Iris pigment epithelial cell (primary cell): Measurements from ENCODE around the gene GAGE12G.
"Not testable (repeated sequence)": the region's sequence is repeated elsewhere in the genome, so short reads cannot be mapped to it uniquely, and the experiment has no call there.

Source experiments
- DNase-seq: peaks from one replicate; pipeline ENCODE4 v3.0.0-alpha.2; 2011; ENCODE audit warnings: low read depth

The GAGE12G gene

DNA sequence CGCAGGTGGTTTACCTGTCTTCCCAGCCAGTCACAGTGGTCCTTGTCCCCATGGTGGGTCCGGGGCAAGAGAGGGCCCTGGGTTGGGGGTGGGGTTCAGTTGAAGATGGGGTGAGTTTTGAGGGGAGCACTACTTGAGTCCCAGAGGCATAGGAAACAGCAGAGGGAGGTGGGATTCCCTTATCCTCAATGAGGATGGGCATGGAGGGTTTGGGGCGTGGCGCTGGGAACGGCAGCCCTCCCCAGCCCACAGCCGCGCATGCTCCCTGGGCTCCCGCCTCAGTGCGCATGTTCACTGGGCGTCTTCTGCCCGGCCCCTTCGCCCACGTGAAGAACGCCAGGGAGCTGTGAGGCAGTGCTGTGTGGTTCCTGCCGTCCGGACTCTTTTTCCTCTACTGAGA, at the start of gene GAGE12G:
TSS of gene GAGE12G (plus strand) at position 301 of the 400 bp plus-strand sequence. CDS start 1,155 bp downstream, outside the sequence.
- not testable (repeated sequence) for DNase-seq

GRCh38 chrX:49531877-49532276, 38.3 kb upstream of the GAGE12G start, which contains the start of gene GAGE12C:
Gene GAGE12C (plus strand): TSS chrX:49532177. CDS start chrX:49533332, 1,155 bp downstream.
- DNase-seq: not testable (repeated sequence)

DNA sequence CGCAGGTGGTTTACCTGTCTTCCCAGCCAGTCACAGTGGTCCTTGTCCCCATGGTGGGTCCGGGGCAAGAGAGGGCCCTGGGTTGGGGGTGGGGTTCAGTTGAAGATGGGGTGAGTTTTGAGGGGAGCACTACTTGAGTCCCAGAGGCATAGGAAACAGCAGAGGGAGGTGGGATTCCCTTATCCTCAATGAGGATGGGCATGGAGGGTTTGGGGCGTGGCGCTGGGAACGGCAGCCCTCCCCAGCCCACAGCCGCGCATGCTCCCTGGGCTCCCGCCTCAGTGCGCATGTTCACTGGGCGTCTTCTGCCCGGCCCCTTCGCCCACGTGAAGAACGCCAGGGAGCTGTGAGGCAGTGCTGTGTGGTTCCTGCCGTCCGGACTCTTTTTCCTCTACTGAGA, 28.8 kb upstream of the GAGE12G start, which contains the start of gene GAGE12D:
TSS of gene GAGE12D (plus strand) at position 301 of the 400 bp plus-strand sequence. CDS start 1,155 bp downstream, outside the sequence.
- not testable (repeated sequence) for DNase-seq

DNA sequence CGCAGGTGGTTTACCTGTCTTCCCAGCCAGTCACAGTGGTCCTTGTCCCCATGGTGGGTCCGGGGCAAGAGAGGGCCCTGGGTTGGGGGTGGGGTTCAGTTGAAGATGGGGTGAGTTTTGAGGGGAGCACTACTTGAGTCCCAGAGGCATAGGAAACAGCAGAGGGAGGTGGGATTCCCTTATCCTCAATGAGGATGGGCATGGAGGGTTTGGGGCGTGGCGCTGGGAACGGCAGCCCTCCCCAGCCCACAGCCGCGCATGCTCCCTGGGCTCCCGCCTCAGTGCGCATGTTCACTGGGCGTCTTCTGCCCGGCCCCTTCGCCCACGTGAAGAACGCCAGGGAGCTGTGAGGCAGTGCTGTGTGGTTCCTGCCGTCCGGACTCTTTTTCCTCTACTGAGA, 19.2 kb upstream of the GAGE12G start, which contains the start of gene GAGE12E:
TSS of gene GAGE12E (plus strand) at position 301 of the 400 bp plus-strand sequence. CDS start 1,155 bp downstream, outside the sequence.
- DNase-seq: not testable (repeated sequence)

- not testable (repeated sequence) for DNase-seq
Measured at GRCh38 chrX:49560542-49560941, 9.7 kb upstream of the GAGE12G start, which contains the start of gene GAGE12F. Gene GAGE12F (plus strand): TSS chrX:49560842. CDS start chrX:49561997, 1,155 bp downstream.

DNA sequence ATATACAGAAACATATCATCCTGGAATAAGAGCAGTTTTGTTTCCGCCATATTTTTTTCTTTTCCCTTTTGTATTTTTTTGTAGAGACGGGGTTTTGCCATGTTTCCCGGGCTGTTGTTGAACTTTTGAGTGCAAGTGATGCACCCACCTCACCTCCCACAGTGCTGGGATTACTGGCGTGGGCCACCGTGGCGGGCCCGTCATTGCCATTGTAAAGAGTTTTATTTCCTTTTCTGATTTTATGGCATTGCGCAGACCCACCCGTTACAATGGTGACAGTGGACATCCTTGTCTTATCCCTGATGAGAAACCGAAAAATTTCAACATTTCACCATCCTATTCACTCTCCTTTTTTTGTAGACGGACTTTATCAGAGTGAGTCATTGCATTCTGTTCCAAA, 1.5 kb upstream of the GAGE12G start:
- not testable (repeated sequence) for DNase-seq

DNA sequence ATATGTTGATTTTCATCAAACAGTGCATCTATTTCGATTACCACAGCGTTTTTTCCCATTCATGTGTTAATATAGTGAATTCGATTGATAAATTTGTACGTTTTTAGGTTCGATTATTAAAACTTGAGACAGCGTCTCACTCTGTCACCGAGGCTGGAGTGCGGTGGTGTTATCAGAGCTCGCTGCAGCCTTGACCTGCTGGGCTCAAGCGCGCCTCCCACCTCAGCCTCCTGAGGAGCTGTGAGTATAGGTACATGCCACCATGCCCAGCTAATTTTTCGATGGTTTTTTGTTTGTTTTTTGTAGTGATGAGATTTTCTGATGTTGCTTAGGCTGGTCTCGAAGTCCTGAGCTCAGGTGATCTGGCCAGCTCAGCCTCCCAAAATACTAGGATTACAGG, 1.0 kb upstream of the GAGE12G start:
- not testable (repeated sequence) for DNase-seq

GRCh38 chrX:49579649-49580048, 9.4 kb downstream of the GAGE12G start, which contains the start of gene GAGE12H:
Gene GAGE12H (plus strand): TSS chrX:49579949. CDS start chrX:49581104, 1,155 bp downstream.
- not testable (repeated sequence) for DNase-seq

DNA sequence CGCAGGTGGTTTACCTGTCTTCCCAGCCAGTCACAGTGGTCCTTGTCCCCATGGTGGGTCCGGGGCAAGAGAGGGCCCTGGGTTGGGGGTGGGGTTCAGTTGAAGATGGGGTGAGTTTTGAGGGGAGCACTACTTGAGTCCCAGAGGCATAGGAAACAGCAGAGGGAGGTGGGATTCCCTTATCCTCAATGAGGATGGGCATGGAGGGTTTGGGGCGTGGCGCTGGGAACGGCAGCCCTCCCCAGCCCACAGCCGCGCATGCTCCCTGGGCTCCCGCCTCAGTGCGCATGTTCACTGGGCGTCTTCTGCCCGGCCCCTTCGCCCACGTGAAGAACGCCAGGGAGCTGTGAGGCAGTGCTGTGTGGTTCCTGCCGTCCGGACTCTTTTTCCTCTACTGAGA, 19.0 kb downstream of the GAGE12G start, which contains the start of gene GAGE2A:
TSS of gene GAGE2A (plus strand) at position 301 of the 400 bp plus-strand sequence. CDS start 1,155 bp downstream, outside the sequence.
- not testable (repeated sequence) for DNase-seq

DNA sequence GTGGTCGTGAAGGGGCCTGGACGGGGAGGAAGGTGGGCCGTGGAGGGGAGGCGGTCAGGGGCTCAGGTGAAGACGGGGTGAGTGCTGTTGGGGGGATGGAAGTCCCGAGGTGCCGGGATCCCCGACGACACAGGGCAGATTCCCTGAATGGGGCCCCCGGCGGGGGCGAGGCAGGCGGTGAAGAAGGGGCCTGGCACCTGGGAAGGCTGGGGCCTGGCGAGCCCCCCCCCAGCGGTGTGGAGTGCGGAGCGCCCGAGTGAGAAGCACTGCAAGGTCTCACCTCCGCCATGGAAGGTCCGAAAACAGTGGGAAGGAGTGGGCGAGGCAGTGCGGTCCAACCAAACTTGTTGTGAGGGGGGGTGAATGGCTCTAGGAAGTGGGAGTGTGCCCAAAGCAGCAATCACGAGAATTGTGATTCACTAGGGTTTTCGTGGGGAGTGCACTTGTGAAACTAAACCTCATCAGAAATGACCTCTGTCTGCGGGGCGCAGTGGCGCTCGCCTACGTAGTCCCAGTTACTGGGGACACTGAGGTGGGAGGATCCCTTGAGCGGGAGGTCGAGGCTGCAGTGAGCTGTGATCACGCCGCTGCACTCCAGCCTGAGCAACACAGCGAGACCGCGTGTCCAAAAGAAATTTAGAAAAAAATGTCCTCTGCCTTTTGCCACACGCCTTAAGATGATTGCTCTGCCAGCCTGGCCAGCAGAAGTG, 19.7 kb downstream of the GAGE12G start:
- not testable (repeated sequence) for DNase-seq

DNA sequence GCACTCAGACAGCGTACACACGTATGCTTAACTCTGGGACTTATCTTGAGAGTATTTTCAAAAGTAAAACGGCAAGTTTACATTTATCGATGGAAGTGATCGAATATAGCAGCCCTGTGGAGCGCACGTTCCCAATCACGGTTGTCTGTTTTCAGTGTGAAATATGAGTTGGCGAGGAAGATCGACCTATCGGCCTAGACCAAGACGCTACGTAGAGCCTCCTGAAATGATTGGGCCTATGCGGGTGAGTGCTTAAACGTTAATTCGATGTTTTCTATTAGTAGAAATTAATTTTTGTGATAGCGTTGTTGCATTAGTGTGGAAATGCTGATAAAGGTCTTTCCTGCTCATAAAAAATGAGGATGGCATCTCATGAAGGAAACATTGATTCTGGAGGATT, 20.3 kb downstream of the GAGE12G start:
- not testable (repeated sequence) for DNase-seq

- DNase-seq: not testable (repeated sequence)
Measured at GRCh38 chrX:49598720-49599119, 28.5 kb downstream of the GAGE12G start, which contains the start of gene GAGE1. Gene GAGE1 (plus strand): TSS chrX:49599020. CDS start chrX:49600175, 1,155 bp downstream.

DNA sequence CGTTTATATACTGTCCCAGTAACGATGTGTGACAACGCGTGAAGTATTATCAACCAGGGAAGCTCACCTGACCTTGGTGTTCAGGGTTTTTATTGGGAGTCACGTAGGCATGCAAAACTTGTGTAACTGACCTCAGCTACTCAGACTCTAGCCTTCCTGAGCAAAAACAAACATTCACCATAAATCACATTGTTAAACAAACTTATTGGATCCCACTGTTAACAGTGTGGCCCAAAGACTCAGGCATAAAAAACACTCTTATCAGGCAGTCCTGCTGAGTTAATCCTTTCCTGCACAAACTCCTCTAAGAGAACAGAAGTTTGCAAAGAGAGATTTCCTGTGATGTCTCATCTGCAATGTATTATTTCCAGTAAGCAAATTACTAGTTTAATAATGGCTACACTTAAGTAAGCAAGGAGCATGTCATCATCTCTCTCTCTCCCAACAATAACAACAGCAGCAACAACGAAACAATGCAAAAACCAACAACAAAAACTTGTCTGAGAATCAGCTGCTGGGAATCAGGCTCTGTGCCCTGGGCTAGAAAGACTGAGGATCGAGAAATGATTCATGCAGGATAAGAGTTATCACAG, 40.6 kb downstream of the GAGE12G start:
- DNase-seq: peak; percentile 9

DNA sequence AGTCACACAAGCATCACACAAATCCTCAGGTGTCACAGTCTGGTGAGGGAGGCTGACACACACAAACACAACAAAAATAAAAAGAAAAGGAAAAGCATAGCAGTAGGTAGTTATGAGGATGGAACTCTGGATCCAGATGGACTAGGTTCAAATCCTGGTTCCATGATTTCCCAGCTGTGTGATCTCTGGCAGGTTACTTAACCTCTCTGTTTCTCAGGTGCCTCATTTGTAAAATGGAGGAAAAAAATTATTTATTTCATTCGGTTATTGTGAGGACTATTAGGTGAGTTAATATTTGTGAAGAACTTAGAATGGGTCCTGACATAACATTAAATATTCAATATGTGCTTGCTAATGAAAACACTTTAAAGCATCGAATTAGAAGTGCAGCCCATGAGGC, 48.4 kb downstream of the GAGE12G start:
- DNase-seq: no peak
